Measurements from ENCODE around the gene RFX3. TPM values are rescaled to one million over a fixed set of nuclear protein-coding genes. Genes with fewer than 3 reads are reported as not detected.
A peak's percentile ranks its signal among the peaks of the same experiment; 100 is the strongest.

The RFX3 gene
- total RNA-seq, 1 experiment from 2014 or later, result 9.9 TPM

- H4K91ac ChIP-seq (ENCODE audit: insufficient read length, low read depth, low read length), result no peak overlapping the region
- H3K79me2 ChIP-seq (ENCODE audit: insufficient read depth, low read length), result peaks cover 6% of the 10 kb centered on the region; the same call in 1 of the 2 replicates
- DNase-seq, result no peak
- no peak overlapping the region for H3K14ac ChIP-seq (ENCODE audit: insufficient read depth, low read length)
- H3K9me3 ChIP-seq (ENCODE audit: control insufficient read depth, low read depth, low read length), result no peaks in the 10 kb centered on the region
- H2BK12ac ChIP-seq (ENCODE audit: insufficient read length, low read depth, low read length), result no peak overlapping the region
- Mint-ChIP-seq H3K27ac (peak overlapping the region in 2 of 3 experiments; percentile 18 to 30; a peak in 2 of 7 replicates), H3K4me3 (peak overlapping the region in 1 of 2 experiments; percentile 44; a peak in 1 of 5 replicates), H3K27me3 (ENCODE audit: low read depth) (no peaks in the 10 kb centered on the region), H3K4me1 (peaks cover 18 to 30% of the 10 kb centered on the region in 2 experiments), H3K36me3 (ENCODE audit: insufficient read depth in 1 of 3, low read depth in 3 of 3) (peaks cover 0 to 5% (median 0%) of the 10 kb centered on the region in 3 experiments; a peak in 4 of 7 replicates), H3K9me3 (no peaks in the 10 kb centered on the region)
- no peak for TF ChIP-seq CTCF (conservative IDR thresholded peaks at IDR 0.05)
- no peak overlapping the region for H4K5ac ChIP-seq (ENCODE audit: insufficient read length, low read depth, low read length)
- peak overlapping the region; percentile 36 for H3T11ph ChIP-seq (ENCODE audit: low read length)
- H3K79me1 ChIP-seq (ENCODE audit: insufficient read depth, low read depth, low read length, poor library complexity, severe bottlenecking), result no peaks in the 10 kb centered on the region
- H2BK15ac ChIP-seq (ENCODE audit: low read depth, low read length), result no peak overlapping the region
- peaks cover 2% of the 10 kb centered on the region for H3K23me2 ChIP-seq (ENCODE audit: insufficient read length, low read depth, low read length, poor library complexity, severe bottlenecking)
- H2BK120ac ChIP-seq (ENCODE audit: low read depth, low read length, poor library complexity, severe bottlenecking), result no peak overlapping the region
- no peaks in the 10 kb centered on the region for H4K20me1 ChIP-seq (ENCODE audit: control insufficient read depth, insufficient read depth, insufficient read length)
- H2BK5ac ChIP-seq (ENCODE audit: insufficient read length, low read length), result no peak overlapping the region
- no peak overlapping the region for H4K8ac ChIP-seq (replicated peaks; ENCODE audit: insufficient read length, low read depth, low read length)
- H2AFZ ChIP-seq (ENCODE audit: low read length), result no peak overlapping the region
- H3K27me3 ChIP-seq (ENCODE audit: insufficient read depth, low read length), result no peaks in the 10 kb centered on the region
- no peak overlapping the region for H3K27ac ChIP-seq (ENCODE audit: insufficient read length, low read depth, low read length)
- H3K4ac ChIP-seq (ENCODE audit: low read depth, low read length), result no peak overlapping the region
- no peak overlapping the region for H3K23ac ChIP-seq (ENCODE audit: insufficient read length, low read depth, low read length)
- WGBS (ENCODE audit: extremely low coverage, insufficient read length, low lambda C conversion rate), result no CpG with 5 or more reads among the region's 4 CpGs
- no peak overlapping the region for H3K9ac ChIP-seq (ENCODE audit: extremely low read depth, insufficient read length, low read length)
- H3K4me1 ChIP-seq (ENCODE audit: insufficient read depth, low read length), result no peaks in the 10 kb centered on the region
- H3K18ac ChIP-seq (ENCODE audit: insufficient read length, low read depth, low read length), result no peak overlapping the region
- no peak overlapping the region for H3K56ac ChIP-seq (ENCODE audit: insufficient read length, low read depth, low read length)
- H2AK5ac ChIP-seq (ENCODE audit: insufficient read length, low read length), result no peak overlapping the region
- no peak overlapping the region for H2BK20ac ChIP-seq (ENCODE audit: low read depth, low read length, poor library complexity, severe bottlenecking)
- no peak overlapping the region for H3K4me2 ChIP-seq (ENCODE audit: insufficient read depth, insufficient read length, low read length)
These were observed 5.2 kb downstream of the RFX3 start for GRCh38 chr9:3520564-3520963.

Data from H9 (cell line).